ENCODE measurements around the gene AGBL5. TPM values are rescaled to one million over a fixed set of nuclear protein-coding genes. Genes with fewer than 3 reads are reported as not detected.

AGBL5 gene
- total and polyA plus RNA-seq, 9 of the 15 experiments (the other 6 are each of a cell fraction or from before 2014, with no cell fraction given) = 3.3 to 52.7 (median 26.2) TPM

DNA sequence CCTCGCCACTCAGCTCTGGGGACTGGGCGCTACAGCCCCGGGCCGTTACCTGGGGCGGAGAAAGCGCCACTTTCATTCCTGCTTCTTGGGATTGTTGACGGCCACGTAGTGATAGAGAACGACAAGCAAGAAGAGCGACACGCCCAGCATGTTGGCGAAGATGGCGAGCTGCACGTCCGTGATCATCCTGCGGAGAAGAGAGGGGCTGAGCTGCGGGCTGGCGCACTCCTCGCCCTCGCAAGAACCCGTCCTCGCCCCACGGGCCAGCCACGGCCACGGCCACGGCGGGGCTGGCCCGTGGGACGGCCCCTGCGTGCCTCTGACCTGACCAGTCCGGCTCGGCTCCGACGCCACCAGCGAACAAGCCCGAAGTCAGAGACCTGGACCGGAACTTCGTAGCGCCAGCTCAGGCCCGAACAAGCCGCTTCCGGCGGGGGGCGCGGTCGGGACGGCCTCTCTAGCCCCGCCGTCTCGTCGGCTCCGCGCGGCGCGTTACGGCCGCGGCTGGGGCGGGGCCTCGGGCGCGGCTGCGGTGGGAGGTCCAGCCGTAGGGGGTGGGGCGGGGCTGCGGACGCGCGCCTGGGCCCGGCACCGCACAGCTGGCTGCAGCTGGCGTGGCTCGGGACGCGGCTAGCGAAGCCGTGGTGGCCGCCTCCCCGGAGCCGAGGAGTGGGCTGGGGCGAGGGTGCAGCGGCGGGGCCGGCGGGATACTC is 20.0 kb downstream of the AGBL5 start, which contains the start of gene OST4 (continued):
- TF ChIP-seq, protein P1, sequence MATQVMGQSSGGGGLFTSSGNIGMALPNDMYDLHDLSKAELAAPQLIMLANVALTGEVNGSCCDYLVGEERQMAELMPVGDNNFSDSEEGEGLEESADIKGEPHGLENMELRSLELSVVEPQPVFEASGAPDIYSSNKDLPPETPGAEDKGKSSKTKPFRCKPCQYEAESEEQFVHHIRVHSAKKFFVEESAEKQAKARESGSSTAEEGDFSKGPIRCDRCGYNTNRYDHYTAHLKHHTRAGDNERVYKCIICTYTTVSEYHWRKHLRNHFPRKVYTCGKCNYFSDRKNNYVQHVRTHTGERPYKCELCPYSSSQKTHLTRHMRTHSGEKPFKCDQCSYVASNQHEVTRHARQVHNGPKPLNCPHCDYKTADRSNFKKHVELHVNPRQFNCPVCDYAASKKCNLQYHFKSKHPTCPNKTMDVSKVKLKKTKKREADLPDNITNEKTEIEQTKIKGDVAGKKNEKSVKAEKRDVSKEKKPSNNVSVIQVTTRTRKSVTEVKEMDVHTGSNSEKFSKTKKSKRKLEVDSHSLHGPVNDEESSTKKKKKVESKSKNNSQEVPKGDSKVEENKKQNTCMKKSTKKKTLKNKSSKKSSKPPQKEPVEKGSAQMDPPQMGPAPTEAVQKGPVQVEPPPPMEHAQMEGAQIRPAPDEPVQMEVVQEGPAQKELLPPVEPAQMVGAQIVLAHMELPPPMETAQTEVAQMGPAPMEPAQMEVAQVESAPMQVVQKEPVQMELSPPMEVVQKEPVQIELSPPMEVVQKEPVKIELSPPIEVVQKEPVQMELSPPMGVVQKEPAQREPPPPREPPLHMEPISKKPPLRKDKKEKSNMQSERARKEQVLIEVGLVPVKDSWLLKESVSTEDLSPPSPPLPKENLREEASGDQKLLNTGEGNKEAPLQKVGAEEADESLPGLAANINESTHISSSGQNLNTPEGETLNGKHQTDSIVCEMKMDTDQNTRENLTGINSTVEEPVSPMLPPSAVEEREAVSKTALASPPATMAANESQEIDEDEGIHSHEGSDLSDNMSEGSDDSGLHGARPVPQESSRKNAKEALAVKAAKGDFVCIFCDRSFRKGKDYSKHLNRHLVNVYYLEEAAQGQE (IDR thresholded peaks at IDR 0.05; ENCODE audit: borderline replicate concordance) = peak; percentile 67
- TF ChIP-seq, protein P1 (CRISPR knock-in tag; IDR thresholded peaks at IDR 0.05; ENCODE audit: low read depth) = no peak
- TF ChIP-seq RCOR1 (IDR thresholded peaks at IDR 0.05; ENCODE audit: borderline replicate concordance in 1 of 2, low read depth in 2 of 2, low read length in 2 of 2) (peak in 1 of 2 experiments; percentile 45; a peak in 1 of 4 replicates), BDP1 (IDR thresholded peaks at IDR 0.05; ENCODE audit: insufficient read depth, insufficient read length) (no peak), RAD51 (IDR thresholded peaks at IDR 0.05; ENCODE audit: borderline replicate concordance, low read depth) (no peak), NONO (IDR thresholded peaks at IDR 0.05; ENCODE audit: low read depth in 2 of 2, low read length in 1 of 2) (peak in 1 of 2 experiments; percentile 44; a peak in 3 of 4 replicates), EGR1 (conservative IDR thresholded peaks at IDR 0.05) (no peak), JUN (IDR thresholded peaks at IDR 0.05; ENCODE audit: borderline replicate concordance, low read depth, low read length) (peak; percentile 28; the same call in 1 of the 2 replicates), JUN (CRISPR knock-in tag; IDR thresholded peaks at IDR 0.05; ENCODE audit: borderline replicate concordance) (no peak), ELF2 (CRISPR knock-in tag; IDR thresholded peaks at IDR 0.05) (peak; percentile 49; the same call in 1 of the 2 replicates), BACH1 (tag; IDR thresholded peaks at IDR 0.05) (no peak), ZNF583 (CRISPR knock-in tag; IDR thresholded peaks at IDR 0.05) (no peak), ZFP36 (IDR thresholded peaks at IDR 0.05; ENCODE audit: low read depth, low read length, partially characterized antibody) (peak; percentile 8), CBFA2T2 (conservative IDR thresholded peaks at IDR 0.05) (no peak)
- TF ChIP-seq, protein P2, sequence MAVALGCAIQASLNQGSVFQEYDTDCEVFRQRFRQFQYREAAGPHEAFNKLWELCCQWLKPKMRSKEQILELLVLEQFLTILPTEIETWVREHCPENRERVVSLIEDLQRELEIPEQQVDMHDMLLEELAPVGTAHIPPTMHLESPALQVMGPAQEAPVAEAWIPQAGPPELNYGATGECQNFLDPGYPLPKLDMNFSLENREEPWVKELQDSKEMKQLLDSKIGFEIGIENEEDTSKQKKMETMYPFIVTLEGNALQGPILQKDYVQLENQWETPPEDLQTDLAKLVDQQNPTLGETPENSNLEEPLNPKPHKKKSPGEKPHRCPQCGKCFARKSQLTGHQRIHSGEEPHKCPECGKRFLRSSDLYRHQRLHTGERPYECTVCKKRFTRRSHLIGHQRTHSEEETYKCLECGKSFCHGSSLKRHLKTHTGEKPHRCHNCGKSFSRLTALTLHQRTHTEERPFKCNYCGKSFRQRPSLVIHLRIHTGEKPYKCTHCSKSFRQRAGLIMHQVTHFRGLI (CRISPR knock-in tag; IDR thresholded peaks at IDR 0.05) = no peak
- TF ChIP-seq, protein P3, sequence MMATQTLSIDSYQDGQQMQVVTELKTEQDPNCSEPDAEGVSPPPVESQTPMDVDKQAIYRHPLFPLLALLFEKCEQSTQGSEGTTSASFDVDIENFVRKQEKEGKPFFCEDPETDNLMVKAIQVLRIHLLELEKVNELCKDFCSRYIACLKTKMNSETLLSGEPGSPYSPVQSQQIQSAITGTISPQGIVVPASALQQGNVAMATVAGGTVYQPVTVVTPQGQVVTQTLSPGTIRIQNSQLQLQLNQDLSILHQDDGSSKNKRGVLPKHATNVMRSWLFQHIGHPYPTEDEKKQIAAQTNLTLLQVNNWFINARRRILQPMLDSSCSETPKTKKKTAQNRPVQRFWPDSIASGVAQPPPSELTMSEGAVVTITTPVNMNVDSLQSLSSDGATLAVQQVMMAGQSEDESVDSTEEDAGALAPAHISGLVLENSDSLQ (IDR thresholded peaks at IDR 0.05) = peak; percentile 40; the same call in 1 of the 2 replicates
